GM21717 (cell line): ENCODE results near the gene MSI2.

Source experiments
- ATAC-seq: cut with Tn5 transposase; IDR thresholded peaks from one replicate; pipeline ENCODE4 v1.9.1; 2021; ENCODE audit warnings: mild to moderate bottlenecking, moderate library complexity; ENCODE audit not compliant: unreplicated experiment

MSI2 gene

GRCh38 chr17:57245786-57246185 lies 10.5 kb upstream of the MSI2 start:
- no peak for ATAC-seq

DNA sequence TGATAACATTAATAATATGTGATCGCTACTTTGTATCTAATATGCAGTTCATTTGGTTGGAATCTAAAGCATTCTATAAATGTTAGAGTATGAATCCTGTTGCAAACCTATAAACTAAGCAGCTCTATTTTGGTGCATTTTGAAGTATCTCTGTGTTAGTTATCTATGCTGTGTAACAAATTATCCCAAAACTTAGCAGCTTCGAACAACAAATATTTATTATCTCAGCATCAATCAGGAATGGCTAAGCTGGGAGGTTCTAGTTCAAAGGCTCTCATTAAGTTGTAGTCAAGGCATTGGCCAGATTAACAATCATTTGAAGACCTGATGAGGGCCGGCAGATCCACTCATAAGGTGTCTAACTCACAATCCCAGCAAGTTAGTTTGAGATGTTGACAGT lies 10.1 kb upstream of the MSI2 start:
- ATAC-seq: no peak

DNA sequence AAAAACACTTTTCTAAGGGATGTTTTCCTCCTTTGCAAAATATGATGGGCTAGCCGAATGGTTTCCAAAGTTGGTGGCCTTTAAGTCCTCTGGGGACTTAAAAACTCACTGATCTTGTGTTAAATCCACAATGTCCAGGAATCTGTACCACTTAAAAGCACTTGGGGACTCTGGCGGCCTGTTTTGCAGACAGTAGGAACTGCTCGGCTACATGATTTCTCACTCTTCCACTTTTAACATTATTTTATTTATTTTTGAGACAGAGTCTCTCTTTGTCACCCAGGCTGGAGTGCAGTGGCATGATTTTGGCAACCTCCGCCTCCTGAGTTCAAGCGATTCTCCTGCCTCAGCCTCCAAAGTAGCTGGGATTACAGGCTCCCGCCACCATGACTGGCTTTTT lies 9.1 kb upstream of the MSI2 start:
- ATAC-seq: no peak

GRCh38 chr17:57247913-57248312 lies 8.4 kb upstream of the MSI2 start:
- no peak for ATAC-seq

DNA sequence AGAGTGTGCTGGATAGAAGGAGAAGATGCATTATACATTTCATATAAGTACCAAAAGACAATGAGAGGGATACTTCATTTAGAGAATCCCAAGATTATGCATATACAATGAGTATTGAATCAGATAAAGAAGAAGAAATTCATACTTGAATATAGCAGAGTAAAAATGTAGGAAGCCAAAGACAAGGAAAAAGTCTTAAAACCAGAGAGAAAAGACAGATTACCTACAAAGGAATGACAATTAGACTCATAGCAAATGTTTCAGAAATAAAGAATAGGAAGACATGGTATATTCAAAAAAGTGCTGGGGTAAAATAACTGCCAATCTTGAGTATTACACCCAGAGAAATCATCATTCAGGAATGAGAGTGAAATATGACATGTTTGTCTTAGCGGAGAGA lies 6.8 kb upstream of the MSI2 start:
- ATAC-seq: no peak

GRCh38 chr17:57251211-57251787 lies 5.0 kb upstream of the MSI2 start:
- ATAC-seq: no peak

DNA sequence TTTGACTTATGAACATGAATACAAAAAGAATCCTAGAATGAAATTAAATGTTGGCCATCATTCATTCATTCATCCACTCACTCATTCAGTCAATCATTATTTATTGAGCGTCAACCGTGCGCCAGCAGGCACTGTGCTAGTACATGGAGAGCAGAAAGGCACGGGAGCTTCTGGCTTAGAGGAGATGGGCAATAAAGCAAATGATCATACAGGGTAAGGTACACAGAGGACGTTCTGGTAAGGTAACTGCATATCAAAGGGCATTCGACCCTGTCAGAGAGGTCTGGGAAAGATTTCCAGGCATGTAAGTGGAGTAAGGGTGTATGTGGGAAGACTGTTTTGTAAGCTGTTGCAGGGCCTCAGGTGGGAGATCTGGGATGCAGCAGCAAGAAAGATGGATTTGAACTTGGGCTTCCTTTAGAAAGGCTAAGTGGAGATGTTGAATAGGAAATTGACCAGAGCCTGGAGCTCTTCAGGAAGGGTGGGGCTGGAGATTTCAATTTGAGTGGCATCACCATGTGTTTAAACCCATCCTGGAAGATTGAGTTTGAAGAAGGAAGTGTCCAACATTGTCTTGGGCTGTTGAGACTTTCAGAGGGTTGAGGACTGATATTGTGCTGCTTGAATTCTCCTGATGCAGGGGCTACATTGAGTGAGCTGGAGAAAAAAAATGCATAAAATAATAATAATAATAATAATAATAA lies 2.8 kb upstream of the MSI2 start:
- no peak for ATAC-seq

DNA sequence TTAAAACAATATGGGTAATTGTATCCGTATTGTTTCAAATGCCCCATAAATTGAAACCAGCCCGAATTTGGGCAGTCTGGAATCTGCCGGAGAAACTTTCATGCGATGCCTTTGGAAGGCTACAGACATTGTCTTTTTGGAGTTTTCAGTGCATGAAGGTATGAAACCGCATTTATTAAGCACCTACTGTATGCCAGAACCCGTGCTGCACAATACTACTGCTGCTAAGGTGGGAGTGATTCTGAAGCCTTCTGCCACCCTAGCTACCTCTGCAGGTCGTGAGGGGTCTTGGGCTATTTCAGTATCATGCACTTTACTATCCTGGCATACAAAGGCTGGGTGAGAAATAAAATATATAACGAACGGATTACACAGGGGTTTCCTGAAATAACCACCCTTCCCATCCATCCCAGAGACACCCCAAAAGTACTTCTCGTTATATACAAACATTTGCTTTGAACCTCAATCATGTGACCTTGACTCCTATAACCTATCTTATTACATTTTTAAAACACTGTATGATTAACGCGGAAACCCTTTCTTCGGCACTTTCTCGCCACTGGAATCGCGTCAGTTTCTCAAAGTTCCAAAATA lies 1.0 kb upstream of the MSI2 start:
- ATAC-seq: no peak

DNA sequence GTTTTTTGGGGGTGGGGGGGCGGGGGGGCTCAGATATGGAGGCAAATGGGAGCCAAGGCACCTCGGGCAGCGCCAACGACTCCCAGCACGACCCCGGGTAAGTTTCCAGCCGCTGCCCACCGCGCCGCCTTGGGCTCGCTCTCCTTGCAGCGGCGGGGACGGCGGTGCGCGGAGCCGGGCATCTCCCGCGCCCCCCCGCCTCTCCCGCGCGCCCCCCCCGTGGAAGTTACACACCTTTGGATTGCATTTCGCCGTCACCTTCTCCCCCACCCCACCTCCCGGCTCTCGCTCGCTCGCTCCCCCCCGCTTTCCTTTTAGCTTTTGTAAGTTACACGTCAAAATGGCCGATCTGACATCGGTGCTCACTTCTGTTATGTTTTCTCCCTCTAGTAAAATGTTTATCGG lies 387 bp downstream of the MSI2 start:
- ATAC-seq: peak; percentile 3

- ATAC-seq: no peak
Measured at GRCh38 chr17:57257195-57257894, 1.0 kb downstream of the MSI2 start.

- ATAC-seq: no peak
Measured at GRCh38 chr17:57257895-57258851, 1.9 kb downstream of the MSI2 start.

- no peak for ATAC-seq
Measured at GRCh38 chr17:57259306-57259705, 3.0 kb downstream of the MSI2 start.

DNA sequence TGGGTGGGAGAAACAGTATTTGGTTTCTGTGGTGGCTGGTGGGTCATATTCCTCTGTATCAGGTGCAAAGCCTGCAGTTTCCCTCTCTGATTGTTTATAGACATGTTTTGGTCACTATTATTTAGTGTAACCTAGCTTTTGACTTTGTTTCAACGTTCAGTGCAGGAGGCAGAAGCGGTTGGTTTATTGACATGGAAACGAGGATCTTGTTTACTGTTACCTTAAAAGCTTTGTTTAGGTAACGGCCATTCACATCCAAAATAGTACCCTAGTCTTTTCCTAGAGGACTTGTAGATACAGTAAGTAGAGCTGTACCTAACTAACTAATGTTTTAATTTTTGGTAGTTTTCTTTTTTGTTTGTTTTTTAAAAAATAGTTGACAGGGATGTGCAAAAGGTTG lies 3.5 kb downstream of the MSI2 start:
- ATAC-seq: no peak

DNA sequence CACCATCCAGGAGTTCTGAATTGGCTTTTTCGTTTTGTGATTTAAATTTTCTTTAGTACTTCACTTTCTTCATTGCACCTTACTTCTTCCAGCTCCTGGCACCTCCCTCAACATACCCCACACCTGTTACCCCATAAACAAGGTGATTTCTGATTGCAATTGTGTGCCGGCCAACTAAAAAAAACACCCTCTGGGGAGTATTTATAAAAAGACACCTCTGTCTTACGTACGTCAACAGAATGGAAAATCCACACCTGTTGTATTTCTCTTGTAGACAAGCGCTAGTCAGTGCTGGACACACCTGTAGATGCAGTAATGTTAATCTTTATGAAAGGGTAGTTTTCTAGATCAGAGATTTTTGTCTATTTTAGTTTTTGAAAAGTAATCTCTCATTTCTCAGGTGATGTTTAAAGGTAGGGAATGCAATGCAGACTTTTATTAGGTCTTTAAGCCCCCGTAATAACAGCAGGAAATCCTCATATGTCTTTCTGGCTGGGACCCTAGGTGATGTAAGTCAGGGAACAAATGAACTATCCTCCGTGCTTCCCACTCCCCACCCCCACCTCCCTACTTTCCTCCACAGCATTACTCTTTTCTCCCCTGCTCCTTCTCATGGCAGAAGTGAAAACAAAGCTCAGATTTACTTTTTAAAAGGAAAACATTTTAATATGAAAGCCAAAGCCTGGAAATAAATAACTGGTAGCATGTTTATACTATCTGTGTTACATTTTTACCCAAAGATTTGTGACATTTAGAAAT lies 4.2 kb downstream of the MSI2 start:
- no peak for ATAC-seq

- no peak for ATAC-seq
Measured at GRCh38 chr17:57261084-57261461, 4.8 kb downstream of the MSI2 start.

DNA sequence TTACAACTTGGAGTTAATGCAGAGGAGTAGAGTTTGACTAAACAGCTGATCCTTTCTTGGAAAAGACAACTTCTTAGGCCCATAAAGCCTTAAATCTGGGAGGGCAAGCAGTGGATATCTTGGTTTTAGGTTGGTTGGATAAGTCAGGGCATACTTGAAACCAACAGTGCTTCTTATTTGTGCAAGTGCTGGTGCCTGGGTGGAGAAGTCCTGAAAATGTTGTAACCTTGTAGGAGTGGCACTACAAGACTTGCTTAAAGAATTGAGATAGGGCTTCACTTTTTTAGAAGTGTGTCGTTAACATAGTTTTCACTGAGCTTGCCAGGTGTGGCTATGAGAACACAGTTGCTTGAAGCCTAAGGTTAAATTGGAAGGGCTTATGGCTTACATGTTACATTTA lies 6.2 kb downstream of the MSI2 start:
- no peak for ATAC-seq

DNA sequence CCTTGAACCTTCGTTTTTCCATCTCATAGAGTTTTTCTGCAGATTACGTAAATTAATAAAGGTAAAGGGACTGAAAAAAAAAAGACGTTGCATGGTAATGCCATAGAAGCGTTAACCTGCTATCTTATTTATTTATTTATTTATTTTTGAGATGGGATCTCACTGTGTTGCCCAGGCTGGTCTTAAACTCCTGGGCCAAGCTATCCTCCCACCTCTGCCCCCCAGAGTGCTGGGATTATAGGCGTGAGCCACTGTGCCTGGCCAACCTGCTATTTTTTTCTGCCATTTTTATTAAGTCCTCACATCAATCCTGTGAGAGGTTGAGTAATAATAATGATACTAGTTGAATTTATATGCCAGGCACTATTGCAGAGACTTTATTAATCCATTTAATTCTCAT lies 7.9 kb downstream of the MSI2 start:
- no peak for ATAC-seq

- no peak for ATAC-seq
Measured at GRCh38 chr17:57264776-57265175, 8.5 kb downstream of the MSI2 start.

- ATAC-seq: no peak
Measured at GRCh38 chr17:57266902-57267311, 10.6 kb downstream of the MSI2 start.

DNA sequence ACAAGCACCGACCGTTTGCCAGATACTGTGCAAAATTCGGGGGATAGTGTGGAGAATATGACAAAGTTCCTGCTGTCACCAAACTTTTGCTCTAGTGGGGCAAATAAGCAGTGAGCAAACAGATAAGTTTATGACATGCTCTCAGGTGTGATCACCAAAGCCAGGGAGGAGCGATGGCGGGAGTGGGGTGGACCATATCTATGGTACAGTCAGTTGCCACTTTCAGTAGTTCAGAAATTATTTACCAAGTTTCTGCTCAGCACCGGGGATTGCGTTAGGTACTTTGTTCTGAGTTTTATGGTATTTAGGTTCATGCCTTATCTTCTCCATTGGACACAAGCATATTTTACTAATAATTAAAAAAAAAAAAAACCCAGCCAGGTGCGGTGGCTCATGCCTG lies 11.9 kb downstream of the MSI2 start:
- no peak for ATAC-seq
